ENCODE results near the gene C14orf132. TPM values are rescaled to one million over a fixed set of nuclear protein-coding genes. Genes with fewer than 3 reads are reported as not detected.

C14orf132 gene
- total and polyA plus RNA-seq, 10 of the 15 experiments (the other 5 are each of a cell fraction or from before 2014, with no cell fraction given), result under 0.01 to 1.2 (median 0.03) TPM; not detected in 2

- Histone ChIP-seq H3K36me3 (ENCODE audit: control insufficient read depth in 2 of 2, insufficient read depth in 2 of 2, low read length in 1 of 2) (no peaks in the 10 kb centered on the region), H3K79me2 (ENCODE audit: control insufficient read depth, insufficient read depth, low read length) (no peaks in the 10 kb centered on the region), H3K4me1 (ENCODE audit: control insufficient read depth, insufficient read depth, low read length) (no peaks in the 10 kb centered on the region), H3K27me3 (replicated peaks in 1 of 2; ENCODE audit: control insufficient read depth in 2 of 2, insufficient read depth in 2 of 2, low read length in 1 of 2) (peaks cover 0 to 1% of the 10 kb centered on the region in 2 experiments; a peak in 2 of 4 replicates), H2AFZ (ENCODE audit: control insufficient read depth, low read depth, low read length) (no peak overlapping the region), H4K20me1 (ENCODE audit: control insufficient read depth, insufficient read depth) (no peaks in the 10 kb centered on the region), H3K4me2 (ENCODE audit: control insufficient read depth, insufficient read depth) (no peak overlapping the region), H3K9me3 (replicated peaks; ENCODE audit: control insufficient read depth, insufficient read depth, low read length) (no peaks in the 10 kb centered on the region; the same call in 2 of the 3 replicates), H3K9ac (ENCODE audit: control insufficient read depth, insufficient read depth, low read length) (no peak overlapping the region), H3K4me3 (no peak overlapping the region), H3K27ac (ENCODE audit: control insufficient read depth, insufficient read depth) (no peak overlapping the region)
- intact Hi-C loops (cut with micrococcal nuclease; ENCODE audit: unreplicated experiment) (no loop called here), in situ Hi-C loops (cut with MboI) (no loop called here)
- FAIRE-seq, result no peak
- BruUV-seq (replicated peaks), result no TSS peak
- ATAC-seq, result no peak
- TF ChIP-seq GATAD2B (conservative IDR thresholded peaks at IDR 0.05; ENCODE audit: low read depth) (no peak), ZNF622 (IDR thresholded peaks at IDR 0.05) (no peak), E2F8 (IDR thresholded peaks at IDR 0.05; ENCODE audit: low read depth, partially characterized antibody) (no peak), SMAD1 (IDR thresholded peaks at IDR 0.05; ENCODE audit: low read depth, partially characterized antibody) (no peak), TBL1XR1 (IDR thresholded peaks at IDR 0.05; ENCODE audit: low read depth, low read length) (no peak), NKRF (conservative IDR thresholded peaks at IDR 0.05) (no peak)
- ChIA-PET RAD21 (ENCODE audit: unreplicated experiment) (interaction anchor here (1.3 kb wide), 1 partner anchor 10 kb away, joined by 3 read pairs; no protein-coding TSS in a partner anchor), CTCF (no interaction called here), SMC1A (ENCODE audit: uncharacterized antibody, unreplicated experiment) (interaction anchor here (1.2 kb wide), 1 partner anchor 24 kb away, joined by 3 read pairs; no protein-coding TSS in a partner anchor), POLR2A (no interaction called here)
- DNase-seq (ENCODE audit: low read depth, low spot score), result no peak
- WGBS (ENCODE audit: insufficient coverage, insufficient replicate concordance, low lambda C conversion rate, missing lambda C conversion rate), result 27% methylated on average over 4 of the region's 4 CpGs
Measured at GRCh38 chr14:96071561-96071960, 32.4 kb downstream of the C14orf132 start.
